ENCODE measurements around the gene TSPAN18.
A peak's percentile ranks its signal among the peaks of the same experiment; 100 is the strongest.

TSPAN18 gene

GRCh38 chr11:44837661-44838060 is 110.9 kb downstream of the TSPAN18 start:
- FAIRE-seq = no peak

GRCh38 chr11:44839458-44840084 is 112.8 kb downstream of the TSPAN18 start:
- no peak for FAIRE-seq
- DNase-seq (ENCODE audit: insufficient read length, low spot score) = no peak

More at GRCh38 chr11:44837661-44838060, 110.9 kb downstream of the TSPAN18 start:
- no peak for DNase-seq (ENCODE audit: insufficient read length, low spot score)

GRCh38 chr11:44840085-44840478 is 113.3 kb downstream of the TSPAN18 start:
- DNase-seq (ENCODE audit: insufficient read length, low spot score) = no peak
- FAIRE-seq = no peak

- no peak for DNase-seq (ENCODE audit: insufficient read length, low spot score)
- FAIRE-seq = peak; percentile 40
Measured at GRCh38 chr11:44840521-44841251, 113.9 kb downstream of the TSPAN18 start.

- DNase-seq (ENCODE audit: insufficient read length, low spot score) (peak; percentile 23), FAIRE-seq (peak; percentile 72)
Measured at GRCh38 chr11:44842220-44842619, 115.5 kb downstream of the TSPAN18 start.

GRCh38 chr11:44846852-44847251 is 120.1 kb downstream of the TSPAN18 start:
- FAIRE-seq = no peak
- DNase-seq (ENCODE audit: insufficient read length, low spot score) = no peak

GRCh38 chr11:44847316-44847715 is 120.6 kb downstream of the TSPAN18 start:
- FAIRE-seq (no peak), DNase-seq (ENCODE audit: insufficient read length, low spot score) (no peak)

GRCh38 chr11:44848203-44848962 is 121.6 kb downstream of the TSPAN18 start:
- FAIRE-seq (no peak), DNase-seq (ENCODE audit: insufficient read length, low spot score) (no peak)

- FAIRE-seq (no peak), DNase-seq (ENCODE audit: insufficient read length, low spot score) (no peak)
Measured at GRCh38 chr11:44848963-44849350, 122.2 kb downstream of the TSPAN18 start.

- FAIRE-seq (no peak), DNase-seq (ENCODE audit: insufficient read length, low spot score) (no peak)
Measured at GRCh38 chr11:44849424-44849823, 122.7 kb downstream of the TSPAN18 start.

GRCh38 chr11:44849922-44850321 is 123.2 kb downstream of the TSPAN18 start:
- DNase-seq (ENCODE audit: insufficient read length, low spot score) (no peak), FAIRE-seq (no peak)

- FAIRE-seq (no peak), DNase-seq (ENCODE audit: insufficient read length, low spot score) (no peak)
Measured at GRCh38 chr11:44851496-44851895, 124.7 kb downstream of the TSPAN18 start.

- DNase-seq (ENCODE audit: insufficient read length, low spot score) = no peak
- FAIRE-seq = no peak
Measured at GRCh38 chr11:44852159-44852747, 125.5 kb downstream of the TSPAN18 start.

- FAIRE-seq = no peak
- DNase-seq (ENCODE audit: insufficient read length, low spot score) = no peak
Measured at GRCh38 chr11:44852952-44853351, 126.2 kb downstream of the TSPAN18 start.

- DNase-seq (ENCODE audit: insufficient read length, low spot score) = no peak
- no peak for FAIRE-seq
Measured at GRCh38 chr11:44853666-44854065, 126.9 kb downstream of the TSPAN18 start.

- FAIRE-seq (no peak), DNase-seq (ENCODE audit: insufficient read length, low spot score) (no peak)
Measured at GRCh38 chr11:44854086-44854485, 127.3 kb downstream of the TSPAN18 start.

- FAIRE-seq (no peak), DNase-seq (ENCODE audit: insufficient read length, low spot score) (no peak)
Measured at GRCh38 chr11:44854741-44855492, 128.2 kb downstream of the TSPAN18 start.

- DNase-seq (ENCODE audit: insufficient read length, low spot score) (no peak), FAIRE-seq (no peak)
Measured at GRCh38 chr11:44855493-44855849, 128.7 kb downstream of the TSPAN18 start.

GRCh38 chr11:44857490-44858090 is 130.8 kb downstream of the TSPAN18 start:
- FAIRE-seq (no peak), DNase-seq (ENCODE audit: insufficient read length, low spot score) (no peak)

Data from HTR-8/SVneo (cell line).